Right lobe of liver (tissue), 6 donors: ENCODE measurements around the gene SPDYA. TPM values are rescaled to one million over a fixed set of nuclear protein-coding genes. Genes with fewer than 3 reads are reported as not detected.

Experiments used
- ATAC-seq, 4 donors: fragments of 200-7000 bp; cut with Tn5 transposase; one replicate each; pipeline ENCODE4 v1.9.1; 2020; ENCODE audit warnings: mild to moderate bottlenecking in 4 of 4, moderate library complexity in 4 of 4
- DNase-seq, 3 donors: peaks; one replicate each; pipeline ENCODE4 v3.0.0-alpha.2; 2020
- H3K27ac ChIP-seq, 3 donors: fragments of 200-600 bp; one replicate each; pipeline ENCODE4 v1.8.0; 2022
- H3K27me3 ChIP-seq, 2 donors: fragments of 200-600 bp; one replicate each; pipeline ENCODE4 v1.8.0; 2022
- H3K36me3 ChIP-seq, 4 donors: fragments of 200-600 bp; sonication (generic) in 1 of 4; one replicate each; pipeline versions ENCODE4 v1.5.1 to v1.8.0; 2017 to 2022; ENCODE audit warnings: control low read depth in 1 of 4
- H3K4me1 ChIP-seq, 4 donors: fragments of 200-600 bp; sonication (generic) in 1 of 4; one replicate each; pipeline versions ENCODE4 v1.5.1 to v1.8.0; 2017 to 2022; ENCODE audit warnings: control low read depth in 1 of 4
- H3K4me3 ChIP-seq, 3 donors: fragments of 200-600 bp; one replicate each; pipeline ENCODE4 v1.8.0; 2022
- H3K9me3 ChIP-seq, 4 donors: fragments of 200-600 bp; sonication (generic) in 1 of 4; one replicate each; pipeline versions ENCODE4 v1.5.1 to v1.8.0; 2017 to 2022; ENCODE audit warnings: control low read depth in 1 of 4
- POLR2A ChIP-seq: fragments of 450-650 bp; IDR thresholded peaks from one replicate; pipeline ENCODE4 v1.6.1; 2017; ENCODE audit warnings: antibody characterized with exemption, mild to moderate bottlenecking
- WGBS: methylation state at CpG from one replicate; pipeline ENCODE4 v1.1.6; 2018; ENCODE audit warnings: low coverage, low lambda C conversion rate; ENCODE audit not compliant: insufficient coverage; ENCODE audit errors: missing lambda C conversion rate; 5-methylcytosine and 5-hydroxymethylcytosine counted together
- intact Hi-C, 2 donors: fragments of 100-400 bp; cut with DNase I; formaldehyde crosslinking; loops; one replicate each; pipeline versions ENCODE4 v1.11.2 to v1.14.1; 2022
- total RNA-seq, 6 experiments: library from RNA; depleted of rRNA in 2 of 6; stranded (reverse); fragments of >200 nt in 2 of 6; fragmentation: NEBNext Ultra II Directional in 3 of 6; extraction: Animal tissue kit (Norgen Biotek cat#: 25700) in 3 of 6; gene quantifications; one replicate each; pipeline versions ENCODE4 v1.1.0 to v1.2.4, GENCODE V29; 2016 to 2023
- TF ChIP-seq, protein P1 (sequence below), 4 donors: fragments of 200-600 bp in 3 of 4; fragments of 450-650 bp in 1 of 4; IDR thresholded peaks; one replicate each; pipeline versions ENCODE4 v1.5.1 to v1.8.0; 2016 to 2022; ENCODE audit warnings: antibody characterized with exemption in 4 of 4, mild to moderate bottlenecking in 2 of 4
- donor health status: DM: no; HTN: yes; CAD: no.
- donor health status: DM: no; HTN: no; CAD: no.
- donor health status: DM: no; HTN: no; CAD: no.
- donor health status: DM: no; HTN: yes; CAD: no.
- donor health status: DM: no; HTN: yes; CAD: no.

SPDYA gene
- total RNA-seq, 6 experiments from 2014 or later = 0.15 to 0.55 (median 0.42) TPM; not detected in 1

DNA sequence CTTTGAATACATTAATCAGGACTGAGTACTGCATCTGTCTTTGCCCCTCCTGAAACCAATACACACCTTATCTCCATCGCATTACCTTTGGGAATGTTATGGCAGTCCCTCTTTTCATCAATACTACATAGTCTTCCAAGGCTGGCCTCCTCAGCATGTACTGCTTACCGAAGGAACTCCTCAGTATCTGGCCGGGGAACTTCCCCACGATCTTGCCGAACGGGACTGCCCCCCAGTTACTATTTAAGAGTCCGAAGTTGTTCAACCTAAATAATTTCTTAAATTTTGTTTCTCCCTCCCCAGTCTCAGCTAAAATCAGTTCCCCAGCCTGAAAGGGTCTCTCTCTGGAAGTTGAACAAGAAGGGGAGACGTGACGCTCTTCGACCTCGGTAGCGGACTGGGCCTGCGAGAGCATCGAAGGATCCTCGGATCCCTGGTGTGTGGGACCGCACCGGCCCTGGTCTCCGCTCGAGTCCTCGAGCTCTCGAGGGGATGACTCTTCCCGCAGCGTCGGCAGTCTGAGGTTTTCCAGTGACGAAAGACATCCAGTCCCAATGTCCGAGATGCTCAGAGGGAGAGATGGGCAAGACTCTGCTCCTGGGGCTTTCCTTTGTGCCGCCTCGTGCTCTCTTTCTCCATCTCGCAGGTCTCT lies 59.0 kb downstream of the SPDYA start:
- Histone ChIP-seq H3K4me1 (peaks cover 0 to 23% (median 9%) of the 10 kb centered on the region in 4 donors), H3K36me3 (no peaks in the 10 kb centered on the region), H3K27ac (peak overlapping the region; percentile 33 to 70 (median 35)), H3K9me3 (no peaks in the 10 kb centered on the region), H3K4me3 (peak overlapping the region; percentile 84 to 96 (median 92)), H3K27me3 (no peaks in the 10 kb centered on the region)
- ATAC-seq = peak in 3 of 4 donors; percentile 42 to 59 (median 51)
- under 1% methylated on average over 16 of the region's 29 CpGs for WGBS
- DNase-seq = peak in 2 of 3 donors; percentile 34 to 50
- TF ChIP-seq POLR2A = no peak
- TF ChIP-seq, protein P1, sequence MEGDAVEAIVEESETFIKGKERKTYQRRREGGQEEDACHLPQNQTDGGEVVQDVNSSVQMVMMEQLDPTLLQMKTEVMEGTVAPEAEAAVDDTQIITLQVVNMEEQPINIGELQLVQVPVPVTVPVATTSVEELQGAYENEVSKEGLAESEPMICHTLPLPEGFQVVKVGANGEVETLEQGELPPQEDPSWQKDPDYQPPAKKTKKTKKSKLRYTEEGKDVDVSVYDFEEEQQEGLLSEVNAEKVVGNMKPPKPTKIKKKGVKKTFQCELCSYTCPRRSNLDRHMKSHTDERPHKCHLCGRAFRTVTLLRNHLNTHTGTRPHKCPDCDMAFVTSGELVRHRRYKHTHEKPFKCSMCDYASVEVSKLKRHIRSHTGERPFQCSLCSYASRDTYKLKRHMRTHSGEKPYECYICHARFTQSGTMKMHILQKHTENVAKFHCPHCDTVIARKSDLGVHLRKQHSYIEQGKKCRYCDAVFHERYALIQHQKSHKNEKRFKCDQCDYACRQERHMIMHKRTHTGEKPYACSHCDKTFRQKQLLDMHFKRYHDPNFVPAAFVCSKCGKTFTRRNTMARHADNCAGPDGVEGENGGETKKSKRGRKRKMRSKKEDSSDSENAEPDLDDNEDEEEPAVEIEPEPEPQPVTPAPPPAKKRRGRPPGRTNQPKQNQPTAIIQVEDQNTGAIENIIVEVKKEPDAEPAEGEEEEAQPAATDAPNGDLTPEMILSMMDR (IDR thresholded peaks at IDR 0.05) = no peak
- intact Hi-C loops = no loop called here

DNA sequence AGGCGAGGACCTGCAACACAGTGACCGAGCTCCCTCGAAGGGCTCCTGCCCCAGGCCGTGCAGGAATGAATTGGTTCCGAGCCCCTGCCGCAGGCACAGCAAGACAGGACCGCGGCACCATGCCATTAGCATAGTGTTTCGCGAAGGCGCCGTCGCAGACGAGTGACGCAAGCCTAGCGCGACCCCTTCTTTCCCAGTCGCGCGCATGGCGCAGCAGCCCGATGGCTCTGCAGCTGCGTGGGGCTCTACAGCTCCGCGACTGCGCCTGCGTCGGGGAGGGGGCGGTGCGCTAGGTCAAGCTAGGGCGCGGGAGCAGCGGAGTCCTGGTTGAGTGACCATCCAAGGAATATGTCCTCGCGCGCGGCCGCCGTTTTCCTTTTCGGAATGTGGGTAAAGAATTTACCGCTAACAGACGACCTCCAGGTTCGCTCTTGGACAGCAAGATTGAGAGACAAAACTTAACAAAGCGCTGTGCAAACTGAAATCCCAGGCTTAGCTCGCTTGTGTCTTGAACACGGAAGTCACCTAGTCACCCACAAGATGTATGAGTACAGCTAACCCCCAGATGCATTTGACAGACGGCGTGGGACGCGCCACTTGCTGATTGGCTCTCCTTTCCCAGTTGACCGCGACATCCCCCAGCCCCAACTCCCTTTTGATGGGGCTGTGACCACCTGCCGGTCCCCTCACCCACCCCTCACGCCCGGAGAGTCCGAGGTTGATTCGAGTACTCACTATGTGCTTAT lies 59.7 kb downstream of the SPDYA start, which contains the start of gene TRMT61B:
TRMT61B (minus strand) TSS at position 164 of the 746 bp plus-strand sequence; CDS start at position 132, 32 bp downstream.
- no peaks in the 10 kb centered on the region for H3K36me3 ChIP-seq
- peak within 1 kb of the TSS; percentile 84 to 96 (median 92) for H3K4me3 ChIP-seq
- under 1% methylated on average over 28 of the region's 57 CpGs for WGBS
- H3K27me3 ChIP-seq = no peaks in the 10 kb centered on the region
- ATAC-seq (peak; percentile 99 to 100 (median 100)), DNase-seq (peak; percentile 97)
- TF ChIP-seq, protein P1 (IDR thresholded peaks at IDR 0.05) = no peak
- peak; percentile 77 for TF ChIP-seq POLR2A
- intact Hi-C loops = no loop called here
- peaks cover 0 to 23% (median 9%) of the 10 kb centered on the region in 4 donors for H3K4me1 ChIP-seq
- peak within 1 kb of the TSS; percentile 35 to 70 (median 46) for H3K27ac ChIP-seq
- no peaks in the 10 kb centered on the region for H3K9me3 ChIP-seq

DNA sequence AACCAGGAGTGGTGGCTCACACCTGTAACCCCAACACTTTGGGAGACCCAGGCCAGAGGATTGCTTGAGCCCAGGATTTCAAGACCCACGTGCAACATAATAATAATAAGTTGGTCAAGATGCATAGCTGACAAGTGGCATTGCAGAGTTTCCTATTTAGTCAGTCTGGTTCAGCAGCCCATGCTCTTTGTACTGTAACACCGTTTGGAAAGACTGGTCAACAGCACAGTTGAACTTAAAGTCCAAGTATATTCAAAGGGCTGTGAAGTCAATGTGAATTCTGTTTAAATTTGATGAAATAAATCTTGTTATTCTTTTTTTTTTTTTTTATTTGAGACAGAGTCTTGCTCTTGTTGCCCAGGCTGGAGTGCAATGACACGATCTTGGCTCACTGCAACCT lies 61.0 kb downstream of the SPDYA start:
- Histone ChIP-seq H3K9me3 (no peaks in the 10 kb centered on the region), H3K4me1 (peaks cover 0 to 23% (median 9%) of the 10 kb centered on the region in 4 donors), H3K4me3 (no peak overlapping the region), H3K27me3 (no peaks in the 10 kb centered on the region), H3K36me3 (no peaks in the 10 kb centered on the region), H3K27ac (no peak overlapping the region)
- ATAC-seq (no peak), DNase-seq (no peak)
- intact Hi-C loops = no loop called here
- no peak for TF ChIP-seq POLR2A
- TF ChIP-seq, protein P1 (IDR thresholded peaks at IDR 0.05) = no peak
- 45% methylated on average over 3 of the region's 3 CpGs for WGBS

DNA sequence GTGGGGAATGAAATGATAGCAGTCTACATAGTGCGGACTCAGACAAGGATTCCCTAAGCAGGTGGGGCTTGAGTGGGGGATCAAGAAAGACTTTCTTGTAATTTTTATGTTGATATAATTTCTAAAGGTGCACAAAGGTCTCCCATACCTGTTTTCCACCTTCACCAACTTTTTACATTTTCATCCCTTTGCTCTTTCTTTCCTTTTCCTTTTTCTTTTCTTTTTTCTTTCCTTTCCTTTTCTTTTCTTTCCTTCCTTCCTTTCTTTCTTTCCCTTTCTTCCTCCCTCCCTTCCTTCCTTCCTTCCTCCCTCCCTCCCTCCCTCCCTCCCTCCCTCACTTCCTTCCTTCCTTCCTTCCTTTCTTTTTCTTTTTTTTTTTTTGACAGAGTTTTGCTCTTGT lies 69.6 kb downstream of the SPDYA start:
- Histone ChIP-seq H3K4me1 (no peaks in the 10 kb centered on the region), H3K9me3 (no peaks in the 10 kb centered on the region), H3K36me3 (no peaks in the 10 kb centered on the region), H3K27me3 (no peaks in the 10 kb centered on the region), H3K4me3 (no peak overlapping the region), H3K27ac (no peak overlapping the region)
- TF ChIP-seq, protein P1 (IDR thresholded peaks at IDR 0.05) = no peak
- TF ChIP-seq POLR2A = no peak
- 89% methylated on average over 1 of the region's 1 CpG for WGBS
- no peak for ATAC-seq
- intact Hi-C loops = no loop called here
- DNase-seq = no peak
